ENCODE measurements around the gene MXRA8. TPM values are rescaled to one million over a fixed set of nuclear protein-coding genes. Genes with fewer than 3 reads are reported as not detected.
A peak's percentile ranks its signal among the peaks of the same experiment; 100 is the strongest.

The MXRA8 gene
- total and polyA plus RNA-seq, 8 donors = 1.6 to 35.8 (median 11.7) TPM

- no peak for TF ChIP-seq CTCF (IDR thresholded peaks at IDR 0.05)
- WGBS, 2 donors = 69 to 74% methylated on average over 33 to 35 of the region's 35 CpGs
- ATAC-seq (no peak), FAIRE-seq (no peak), DNase-seq (peak in 3 of 6 donors; percentile 12 to 53 (median 17))
- H3K4me3 ChIP-seq = no peak overlapping the region
- no peak overlapping the region for H3K27ac ChIP-seq
- H3K4me1 ChIP-seq = no peaks in the 10 kb centered on the region
- H3K27me3 ChIP-seq = no peaks in the 10 kb centered on the region
- intact Hi-C loops (cut with DNase I) = no loop called here
- H3K36me3 ChIP-seq = no peaks in the 10 kb centered on the region
- no peaks in the 10 kb centered on the region for H3K9me3 ChIP-seq
Measured at GRCh38 chr1:1361233-1361981, 3.1 kb upstream of the MXRA8 start.

DNA sequence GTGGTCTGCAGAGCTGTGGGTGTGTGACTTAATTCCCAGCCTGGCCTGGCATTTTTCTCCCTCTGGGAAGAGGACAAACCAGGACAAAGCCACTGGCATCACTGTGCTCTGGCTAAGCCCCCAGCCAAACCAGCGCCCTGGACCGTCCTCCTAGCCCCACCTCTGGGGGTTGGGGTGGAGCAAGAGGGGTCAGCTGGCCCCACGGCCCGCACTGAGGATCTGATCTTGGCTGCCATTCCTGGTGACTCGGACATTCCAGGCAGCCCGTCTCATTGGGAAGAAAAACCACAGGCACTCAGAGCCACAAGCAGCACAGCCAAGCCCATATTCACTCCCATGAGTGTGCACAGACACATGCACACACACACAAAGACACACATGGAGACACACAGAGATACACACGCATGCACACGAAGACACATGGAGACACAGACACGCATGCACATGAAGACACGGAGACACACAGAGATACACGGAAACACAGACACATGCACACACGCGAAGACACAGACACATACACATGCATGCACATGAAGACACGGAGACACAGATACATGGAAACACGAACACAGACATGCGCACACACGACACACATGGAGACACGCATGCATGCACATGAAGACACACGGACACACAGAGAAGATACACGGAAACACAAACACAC, 2.3 kb upstream of the MXRA8 start:
- H3K27me3 ChIP-seq = no peaks in the 10 kb centered on the region
- H3K4me1 ChIP-seq = no peaks in the 10 kb centered on the region
- H3K27ac ChIP-seq = no peak overlapping the region
- intact Hi-C loops (cut with DNase I) = no loop called here
- TF ChIP-seq CTCF (IDR thresholded peaks at IDR 0.05) = no peak
- H3K9me3 ChIP-seq = no peaks in the 10 kb centered on the region
- no peak overlapping the region for H3K4me3 ChIP-seq
- FAIRE-seq (no peak), ATAC-seq (peak in 3 of 4 donors; percentile 39 to 46 (median 42)), DNase-seq (peak in 5 of 6 donors; percentile 25 to 55 (median 28))
- 62 to 72% methylated on average over 20 of the region's 20 CpGs for WGBS, 2 donors
- H3K36me3 ChIP-seq = no peaks in the 10 kb centered on the region

DNA sequence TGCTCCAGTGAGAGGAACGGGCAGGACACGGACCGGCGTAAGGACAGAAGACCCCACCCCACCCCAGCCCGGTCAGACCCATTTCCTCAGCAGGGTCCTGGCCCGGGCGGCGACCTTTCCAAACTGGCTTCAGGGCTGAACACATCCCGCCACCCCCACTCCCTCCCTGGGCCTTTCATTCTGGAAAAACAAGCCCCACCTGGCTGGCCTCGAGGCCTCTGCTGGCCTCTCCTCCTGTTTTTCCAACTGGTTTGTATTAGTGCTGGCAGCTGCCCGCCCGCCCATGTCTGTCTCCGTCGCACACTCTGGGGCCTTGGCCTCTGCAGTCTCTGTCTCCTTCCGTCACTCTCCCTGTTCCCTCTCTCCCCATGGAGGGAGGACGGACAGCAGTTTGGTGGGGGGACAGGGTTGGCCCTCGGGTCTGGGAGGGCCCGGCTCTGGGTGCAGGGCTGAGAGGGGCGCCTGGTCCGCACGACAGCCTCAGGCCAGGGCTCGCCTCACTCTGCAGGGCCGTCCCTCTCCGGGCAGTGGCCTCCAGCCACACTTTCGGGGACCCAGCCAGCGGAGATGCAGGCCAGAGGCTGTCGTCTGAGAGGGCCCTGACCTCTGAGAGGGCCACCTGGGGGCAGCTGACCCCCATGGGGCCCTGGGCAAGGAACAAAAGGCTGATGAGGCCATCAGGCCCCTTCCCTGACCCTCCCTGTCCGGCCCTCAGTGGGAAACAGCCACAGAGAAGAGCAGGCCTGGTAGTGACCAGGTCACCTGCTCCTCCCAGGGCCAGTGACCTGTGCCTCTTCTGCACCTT, 1.5 kb upstream of the MXRA8 start:
- ATAC-seq (peak in 2 of 4 donors; percentile 12 to 27), FAIRE-seq (no peak), DNase-seq (peak in 3 of 6 donors; percentile 29 to 61 (median 41))
- H3K27me3 ChIP-seq = no peaks in the 10 kb centered on the region
- H3K4me3 ChIP-seq = no peak overlapping the region
- no peaks in the 10 kb centered on the region for H3K9me3 ChIP-seq
- intact Hi-C loops (cut with DNase I) = no loop called here
- no peaks in the 10 kb centered on the region for H3K4me1 ChIP-seq
- H3K27ac ChIP-seq = no peak overlapping the region
- no peaks in the 10 kb centered on the region for H3K36me3 ChIP-seq
- TF ChIP-seq CTCF (IDR thresholded peaks at IDR 0.05) = no peak
- 59 to 72% methylated on average over 21 to 28 of the region's 28 CpGs for WGBS, 2 donors

DNA sequence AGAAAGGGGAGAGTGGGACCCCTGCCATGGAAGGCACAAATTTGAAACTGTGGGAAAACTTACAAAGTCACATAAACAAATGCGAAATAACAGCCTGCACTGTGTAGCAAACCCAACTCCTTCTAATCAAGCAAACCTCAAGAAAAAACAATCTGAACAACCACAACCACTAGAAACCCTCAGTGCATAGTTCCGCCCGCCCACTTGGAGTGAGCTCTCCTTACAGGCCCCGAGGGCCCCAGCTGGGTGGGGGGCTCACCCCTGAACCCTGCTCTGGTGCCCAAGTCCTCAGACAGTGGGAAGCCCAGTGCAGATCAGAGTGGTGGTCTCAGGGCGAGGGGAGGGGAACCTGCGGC, 931 bp upstream of the MXRA8 start:
- DNase-seq (no peak), ATAC-seq (peak in 2 of 4 donors; percentile 20 to 36), FAIRE-seq (no peak)
- H3K27me3 ChIP-seq = no peaks in the 10 kb centered on the region
- 62 to 71% methylated on average over 6 of the region's 6 CpGs for WGBS, 2 donors
- TF ChIP-seq CTCF (IDR thresholded peaks at IDR 0.05) = no peak
- H3K27ac ChIP-seq = no peak overlapping the region
- H3K4me3 ChIP-seq = no peak overlapping the region
- no peaks in the 10 kb centered on the region for H3K4me1 ChIP-seq
- H3K9me3 ChIP-seq = no peaks in the 10 kb centered on the region
- intact Hi-C loops (cut with DNase I) = no loop called here
- H3K36me3 ChIP-seq = no peaks in the 10 kb centered on the region
